Chondrocyte (in vitro differentiated cells): ENCODE measurements around the gene RBM28. TPM values are rescaled to one million over a fixed set of nuclear protein-coding genes. Genes with fewer than 3 reads are reported as not detected.

Source experiments
- DNase-seq: peaks from one replicate; pipeline ENCODE4 v3.0.0; 2021; ENCODE audit warnings: mixed read lengths, low spot score
- H3K27ac Mint-ChIP-seq: one replicate; pipeline ENCODE4 v1.8.0; 2021; ENCODE audit warnings: mild to moderate bottlenecking, moderate library complexity, mixed read lengths; ENCODE audit not compliant: unreplicated experiment
- H3K27me3 Mint-ChIP-seq: 2 replicates; pipeline ENCODE4 v1.8.0; 2021; ENCODE audit warnings: low read depth, mixed read lengths
- H3K36me3 Mint-ChIP-seq: 2 replicates; pipeline ENCODE4 v1.8.0; 2021; ENCODE audit warnings: low read depth, mixed read lengths
- H3K4me1 Mint-ChIP-seq: 2 replicates; pipeline ENCODE4 v1.8.0; 2021; ENCODE audit warnings: low read depth, mild to moderate bottlenecking, mixed read lengths
- H3K4me3 Mint-ChIP-seq: one replicate; pipeline ENCODE4 v1.8.0; 2021; ENCODE audit warnings: mild to moderate bottlenecking, moderate library complexity, mixed read lengths; ENCODE audit not compliant: unreplicated experiment
- H3K9me3 Mint-ChIP-seq: 2 replicates; pipeline ENCODE4 v1.8.0; 2021; ENCODE audit warnings: low read depth, mixed read lengths
- long read RNA-seq: library from polyadenylated mRNA; stranded (forward); transcript quantifications from one replicate; pipeline ENCODE4 v2.0.0, GENCODE V29; 2021
- total RNA-seq: library from RNA; stranded (reverse); gene quantifications from 3 replicates; pipeline ENCODE4 v1.2.1, GENCODE V29; 2021
- TF ChIP-seq, protein P1 (sequence below): fragments of 200-600 bp; sonication (generic); IDR thresholded peaks from 2 replicates; pipeline ENCODE4 v1.5.0; 2021; ENCODE audit warnings: antibody characterized with exemption, mild to moderate bottlenecking, moderate library complexity

Gene RBM28, protein sequence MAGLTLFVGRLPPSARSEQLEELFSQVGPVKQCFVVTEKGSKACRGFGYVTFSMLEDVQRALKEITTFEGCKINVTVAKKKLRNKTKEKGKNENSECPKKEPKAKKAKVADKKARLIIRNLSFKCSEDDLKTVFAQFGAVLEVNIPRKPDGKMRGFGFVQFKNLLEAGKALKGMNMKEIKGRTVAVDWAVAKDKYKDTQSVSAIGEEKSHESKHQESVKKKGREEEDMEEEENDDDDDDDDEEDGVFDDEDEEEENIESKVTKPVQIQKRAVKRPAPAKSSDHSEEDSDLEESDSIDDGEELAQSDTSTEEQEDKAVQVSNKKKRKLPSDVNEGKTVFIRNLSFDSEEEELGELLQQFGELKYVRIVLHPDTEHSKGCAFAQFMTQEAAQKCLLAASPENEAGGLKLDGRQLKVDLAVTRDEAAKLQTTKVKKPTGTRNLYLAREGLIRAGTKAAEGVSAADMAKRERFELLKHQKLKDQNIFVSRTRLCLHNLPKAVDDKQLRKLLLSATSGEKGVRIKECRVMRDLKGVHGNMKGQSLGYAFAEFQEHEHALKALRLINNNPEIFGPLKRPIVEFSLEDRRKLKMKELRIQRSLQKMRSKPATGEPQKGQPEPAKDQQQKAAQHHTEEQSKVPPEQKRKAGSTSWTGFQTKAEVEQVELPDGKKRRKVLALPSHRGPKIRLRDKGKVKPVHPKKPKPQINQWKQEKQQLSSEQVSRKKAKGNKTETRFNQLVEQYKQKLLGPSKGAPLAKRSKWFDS
- total RNA-seq = 32.2 to 49.7 TPM (median 35.2 TPM) in 3 replicates
- long read RNA-seq, full-length matches to known transcripts = 27 of 47 reads
- long read RNA-seq, partial matches to known transcripts = 0 of 47 reads
- long read RNA-seq, other reads (novel, unspliced or antisense) = 20 of 47 reads

DNA sequence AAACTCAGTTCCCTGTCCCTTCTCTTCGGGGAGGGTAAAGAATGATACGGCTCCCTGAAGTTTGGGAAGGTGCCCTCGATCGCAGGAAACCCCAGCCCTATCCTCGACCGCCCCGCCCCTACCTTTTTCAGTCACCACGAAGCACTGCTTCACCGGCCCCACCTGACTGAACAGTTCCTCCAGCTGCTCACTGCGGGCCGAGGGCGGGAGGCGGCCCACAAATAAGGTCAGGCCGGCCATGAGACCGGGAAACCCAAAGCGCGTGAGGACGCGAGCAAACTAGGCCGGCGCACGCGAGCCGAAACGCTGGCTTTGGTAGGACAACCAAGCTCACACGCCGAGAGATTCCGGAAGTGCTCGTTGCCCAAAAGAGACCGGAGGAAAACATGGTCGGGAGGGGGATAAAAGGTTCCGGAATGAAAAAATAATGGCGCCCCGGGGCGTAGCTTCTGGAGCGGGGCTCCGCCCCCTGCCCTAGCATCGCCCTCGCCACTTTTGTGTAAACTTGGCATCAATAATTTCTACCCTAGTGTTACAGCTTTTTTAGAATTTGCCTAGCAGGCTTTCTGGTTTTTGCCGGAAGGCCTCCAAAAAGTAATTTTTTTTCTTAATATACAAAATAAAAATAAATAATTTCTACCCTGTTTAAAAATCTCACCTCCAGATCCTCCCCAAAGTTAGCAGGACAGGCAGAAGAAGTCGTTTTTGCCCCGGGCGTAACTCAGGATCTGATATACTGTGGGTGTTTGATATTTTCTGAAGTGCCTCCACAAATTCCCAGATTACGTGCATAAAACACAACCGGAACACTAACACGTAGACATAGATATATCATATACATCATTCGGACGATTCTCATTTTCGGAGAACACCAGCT lies at the start of gene RBM28:
RBM28 (minus strand) TSS at position 355 of the 877 bp plus-strand sequence; CDS start at position 240, 115 bp downstream.
- peaks cover 20% of the 10 kb centered on the region for H3K4me1 Mint-ChIP-seq
- TF ChIP-seq, protein P1, sequence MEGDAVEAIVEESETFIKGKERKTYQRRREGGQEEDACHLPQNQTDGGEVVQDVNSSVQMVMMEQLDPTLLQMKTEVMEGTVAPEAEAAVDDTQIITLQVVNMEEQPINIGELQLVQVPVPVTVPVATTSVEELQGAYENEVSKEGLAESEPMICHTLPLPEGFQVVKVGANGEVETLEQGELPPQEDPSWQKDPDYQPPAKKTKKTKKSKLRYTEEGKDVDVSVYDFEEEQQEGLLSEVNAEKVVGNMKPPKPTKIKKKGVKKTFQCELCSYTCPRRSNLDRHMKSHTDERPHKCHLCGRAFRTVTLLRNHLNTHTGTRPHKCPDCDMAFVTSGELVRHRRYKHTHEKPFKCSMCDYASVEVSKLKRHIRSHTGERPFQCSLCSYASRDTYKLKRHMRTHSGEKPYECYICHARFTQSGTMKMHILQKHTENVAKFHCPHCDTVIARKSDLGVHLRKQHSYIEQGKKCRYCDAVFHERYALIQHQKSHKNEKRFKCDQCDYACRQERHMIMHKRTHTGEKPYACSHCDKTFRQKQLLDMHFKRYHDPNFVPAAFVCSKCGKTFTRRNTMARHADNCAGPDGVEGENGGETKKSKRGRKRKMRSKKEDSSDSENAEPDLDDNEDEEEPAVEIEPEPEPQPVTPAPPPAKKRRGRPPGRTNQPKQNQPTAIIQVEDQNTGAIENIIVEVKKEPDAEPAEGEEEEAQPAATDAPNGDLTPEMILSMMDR = peak; percentile 14
- H3K27me3 Mint-ChIP-seq = peaks cover 4% of the 10 kb centered on the region
- no peaks in the 10 kb centered on the region for H3K36me3 Mint-ChIP-seq
- no peak for DNase-seq
- H3K4me3 Mint-ChIP-seq = peak within 1 kb of the TSS; percentile 91
- no peaks in the 10 kb centered on the region for H3K9me3 Mint-ChIP-seq
- H3K27ac Mint-ChIP-seq = peak within 1 kb of the TSS; percentile 98

DNA sequence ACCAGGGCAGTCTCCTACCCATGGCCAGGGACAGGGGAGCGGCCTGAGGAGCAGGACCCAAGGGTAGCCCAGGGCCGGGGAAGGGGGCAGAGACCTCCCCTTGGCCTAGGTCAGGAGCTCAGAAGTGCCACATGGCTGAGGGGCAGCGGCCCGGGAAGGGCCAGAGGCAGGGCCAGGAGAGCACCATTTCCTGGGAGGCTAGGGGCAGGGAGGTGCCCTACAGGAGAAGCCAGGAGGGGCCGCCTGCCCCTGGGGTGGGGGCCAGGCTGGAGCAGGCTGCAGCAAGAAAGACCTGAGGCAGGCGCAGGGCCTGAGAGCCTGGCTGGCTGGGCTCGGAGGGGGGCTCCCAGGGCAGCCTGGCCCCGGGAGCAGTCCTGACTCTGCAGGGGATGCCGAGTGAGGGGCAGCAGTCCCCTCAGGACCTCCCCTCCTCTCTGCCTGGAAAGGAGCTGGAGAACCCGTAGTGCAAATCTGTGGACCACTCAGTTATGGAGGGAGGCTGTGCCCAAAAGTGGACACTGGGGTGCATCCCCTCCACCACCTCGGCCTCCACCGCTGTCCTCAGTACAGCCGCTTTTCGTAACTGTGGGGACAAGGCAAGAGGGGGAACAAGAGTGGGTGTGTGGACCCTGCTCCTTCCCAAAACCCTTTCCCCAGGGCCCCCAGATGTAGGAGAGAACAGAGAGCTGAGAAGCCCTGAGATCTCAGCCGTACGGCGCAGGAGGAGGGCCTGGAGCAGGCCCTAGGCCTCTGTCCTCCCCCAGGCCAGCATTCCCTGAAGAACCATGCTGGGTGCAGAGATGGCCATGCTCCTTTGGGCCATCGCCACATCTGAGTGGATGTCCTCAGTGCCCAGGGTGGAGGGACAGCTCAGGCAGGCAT lies 49.0 kb upstream of the RBM28 start:
- TF ChIP-seq, protein P1 = no peak
- Mint-ChIP-seq H3K4me3 (no peak overlapping the region), H3K36me3 (peaks cover 16% of the 10 kb centered on the region)

DNA sequence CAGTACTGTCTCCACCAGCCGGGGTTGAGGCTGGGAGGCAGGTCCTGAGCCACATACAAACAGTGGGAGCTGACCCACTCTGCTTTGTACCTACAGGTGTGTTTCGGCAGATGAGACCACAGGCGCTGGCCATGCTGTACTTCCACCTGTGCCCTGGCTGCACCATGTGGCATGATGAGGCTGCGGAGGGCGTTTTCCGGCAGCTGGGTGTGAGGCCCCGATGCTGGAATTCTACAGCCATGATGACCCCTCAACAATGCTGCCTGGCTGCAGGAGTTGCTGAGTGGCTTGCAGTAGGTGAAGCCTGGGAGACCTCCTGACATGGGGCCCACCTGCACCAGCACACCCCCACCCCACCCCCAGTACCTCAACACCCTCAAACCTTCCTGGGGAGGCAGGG lies 48.1 kb upstream of the RBM28 start:
- no peak for DNase-seq
- Mint-ChIP-seq H3K4me1 (peaks cover 2% of the 10 kb centered on the region), H3K4me3 (no peak overlapping the region), H3K36me3 (peaks cover 10% of the 10 kb centered on the region), H3K9me3 (no peaks in the 10 kb centered on the region), H3K27ac (no peak overlapping the region), H3K27me3 (peaks cover 4% of the 10 kb centered on the region)
- TF ChIP-seq, protein P1 = no peak

More for the DNA sequence above, 49.0 kb upstream of the RBM28 start:
- Mint-ChIP-seq H3K4me1 (no peaks in the 10 kb centered on the region), H3K27me3 (peaks cover 2% of the 10 kb centered on the region), H3K27ac (no peak overlapping the region), H3K9me3 (no peaks in the 10 kb centered on the region)
- DNase-seq = no peak

DNA sequence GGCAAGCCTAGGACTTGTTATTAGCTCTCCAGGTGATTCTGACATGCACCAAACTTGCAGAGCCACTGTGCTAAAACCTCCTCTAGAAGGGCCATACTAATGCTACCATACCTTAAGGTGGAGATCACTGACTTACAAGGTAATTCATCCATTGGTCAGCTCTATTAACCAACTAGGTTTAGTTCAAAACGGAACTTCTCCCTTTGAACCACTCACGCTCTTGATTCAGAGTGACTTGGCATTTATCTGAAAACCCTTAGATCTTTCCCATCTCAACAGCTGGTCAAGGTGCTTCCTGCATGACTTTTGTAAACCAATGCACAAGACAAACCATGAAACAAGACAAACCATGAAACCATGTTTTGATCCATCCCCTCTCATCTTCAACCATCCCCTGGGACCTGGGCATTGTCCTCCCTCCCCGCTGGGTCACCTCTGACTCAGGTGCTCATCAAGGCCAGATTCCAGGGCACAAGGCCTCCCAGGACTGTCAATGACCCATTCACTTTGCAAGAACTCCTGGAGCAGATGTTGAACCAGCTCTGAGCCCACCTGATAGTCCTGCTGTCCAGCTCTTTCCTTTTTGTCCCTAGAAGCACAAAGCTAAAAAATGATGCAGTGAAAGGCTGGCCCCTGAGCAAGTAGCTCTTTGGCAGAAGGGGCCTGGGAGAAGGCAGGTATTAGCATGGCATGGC lies 47.3 kb upstream of the RBM28 start:
- Mint-ChIP-seq H3K27ac (no peak overlapping the region), H3K4me1 (peaks cover 2% of the 10 kb centered on the region), H3K36me3 (peaks cover 4% of the 10 kb centered on the region), H3K9me3 (no peaks in the 10 kb centered on the region), H3K27me3 (peaks cover 4% of the 10 kb centered on the region), H3K4me3 (no peak overlapping the region)
- DNase-seq = no peak
- TF ChIP-seq, protein P1 = no peak
